HG03159 (cell line): Measurements from ENCODE around the gene SLCO1C1.
"Not testable (repeated sequence)": the region's sequence is repeated elsewhere in the genome, so short reads cannot be mapped to it uniquely, and the experiment has no call there.

Experiments used
- ATAC-seq: cut with Tn5 transposase; IDR thresholded peaks from one replicate; pipeline ENCODE4 v1.9.1; 2021; ENCODE audit warnings: mild to moderate bottlenecking, moderate library complexity; ENCODE audit not compliant: unreplicated experiment

SLCO1C1 gene

GRCh38 chr12:20695232-20695631 lies at the start of gene SLCO1C1:
Gene SLCO1C1, plus strand, starts transcription at chr12:20695332. Its CDS starts 4,245 bp downstream, at chr12:20699577.
- ATAC-seq, result no peak

DNA sequence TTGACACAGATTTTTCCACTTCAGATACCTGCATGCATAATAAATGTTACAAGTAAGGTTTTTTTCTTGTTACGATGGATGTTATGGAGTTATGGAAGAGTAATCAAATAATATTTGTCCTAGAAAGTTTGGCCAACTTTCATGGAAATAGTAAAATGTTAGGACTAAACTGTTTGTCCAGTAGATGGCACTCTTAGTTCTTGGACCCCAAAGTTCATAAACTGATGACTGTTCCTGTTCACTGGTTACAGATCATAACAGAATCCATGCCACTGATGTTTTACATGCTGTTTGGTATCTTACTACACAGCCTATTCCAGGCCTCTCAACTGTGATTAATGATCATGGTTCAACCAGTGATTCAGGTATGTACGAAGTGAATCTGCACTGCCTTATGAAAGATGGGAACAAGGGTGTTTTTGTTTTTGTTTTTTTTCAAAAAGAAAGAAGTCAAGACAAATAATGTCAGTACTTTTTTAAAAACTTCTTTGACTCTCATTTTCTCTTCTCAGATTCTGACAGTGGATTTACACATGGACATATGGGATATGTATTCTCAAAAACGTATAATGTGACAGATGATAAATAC lies 48.8 kb upstream of the SLCO1C1 start:
- no peak for ATAC-seq

- ATAC-seq, result no peak
Observed at GRCh38 chr12:20653871-20654270, 41.3 kb upstream of the SLCO1C1 start.

GRCh38 chr12:20656600-20656999 lies 38.5 kb upstream of the SLCO1C1 start:
- no peak for ATAC-seq

GRCh38 chr12:20657496-20657895 lies 37.6 kb upstream of the SLCO1C1 start:
- ATAC-seq, result no peak

DNA sequence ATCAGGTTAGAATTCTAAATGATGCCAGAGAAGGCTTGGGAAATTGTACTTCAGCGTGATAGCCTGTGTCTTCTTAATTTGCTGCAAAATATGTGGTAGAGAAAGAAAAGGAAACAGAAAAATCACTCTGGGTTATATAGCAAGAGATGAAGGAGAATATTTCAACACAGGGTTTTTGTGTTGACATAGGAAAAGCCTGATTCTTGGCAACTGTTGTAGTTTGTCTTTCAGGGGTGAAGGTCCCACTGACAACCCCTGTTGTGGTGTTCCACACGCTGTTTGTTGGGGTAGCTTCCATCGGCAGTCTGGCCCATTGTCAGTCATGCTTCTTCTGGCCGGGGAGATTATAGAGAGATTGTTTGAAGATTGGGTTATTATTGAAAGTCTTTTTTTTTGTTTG lies 13.8 kb upstream of the SLCO1C1 start:
- ATAC-seq, result no peak

DNA sequence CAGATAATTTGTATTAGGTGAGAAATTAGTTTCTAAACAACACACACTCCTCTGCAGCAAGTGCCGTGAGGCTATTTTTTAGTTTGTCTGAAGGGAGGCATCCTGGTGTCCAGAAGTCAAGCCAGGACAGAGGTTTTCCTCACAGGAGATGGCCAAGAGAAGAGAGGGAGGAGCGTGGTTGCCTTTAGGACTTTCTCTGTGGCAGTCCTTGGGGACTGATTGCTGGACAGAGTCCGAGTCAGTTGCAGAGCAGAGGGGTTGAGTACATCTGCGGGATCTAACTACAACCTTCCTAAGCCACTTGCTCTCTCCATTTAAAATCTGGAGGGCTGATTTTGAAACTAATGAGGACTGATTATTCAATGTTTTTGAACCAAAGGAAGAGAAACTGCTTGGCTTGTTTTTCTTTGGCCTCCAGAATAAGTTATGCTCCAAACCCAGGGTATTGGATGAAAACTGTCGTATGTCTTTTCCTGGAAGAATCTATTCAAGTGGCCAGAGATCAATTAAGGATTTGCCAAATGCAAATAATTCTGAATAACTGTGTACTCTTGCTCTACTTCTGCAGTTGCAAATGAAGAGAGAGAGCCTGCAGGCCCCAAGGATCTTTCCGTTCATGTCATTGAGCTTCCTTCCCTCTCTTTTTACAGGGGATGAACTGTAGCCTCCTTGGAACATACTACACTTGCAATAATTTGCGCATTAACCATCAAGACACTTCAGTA lies 1.2 kb downstream of the SLCO1C1 start:
- ATAC-seq, result no peak

GRCh38 chr12:20701106-20701505 lies 6.0 kb downstream of the SLCO1C1 start:
- ATAC-seq, result no peak

GRCh38 chr12:20704860-20705259 lies 9.7 kb downstream of the SLCO1C1 start:
- ATAC-seq, result no peak

- no peak for ATAC-seq
Observed at GRCh38 chr12:20711846-20712245, 16.7 kb downstream of the SLCO1C1 start.

DNA sequence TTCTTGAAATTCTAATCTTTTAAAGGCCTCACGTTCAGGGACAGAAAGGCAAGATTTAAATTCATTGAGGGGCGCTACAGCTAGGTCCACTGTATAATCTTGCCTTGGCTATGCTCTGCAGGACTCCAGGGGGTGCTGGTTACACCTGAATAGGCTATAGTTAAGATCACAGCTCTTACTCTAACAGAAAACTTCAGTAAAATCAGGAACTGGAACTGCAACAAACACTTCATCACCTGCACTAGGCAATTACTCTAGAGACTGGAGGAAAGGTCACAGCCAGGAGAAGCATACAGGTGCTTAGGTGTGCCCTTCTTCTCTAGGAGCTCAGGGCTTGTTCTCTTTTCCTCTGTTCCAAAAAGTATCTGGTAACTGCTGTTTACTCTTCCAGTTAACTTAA lies 20.9 kb downstream of the SLCO1C1 start:
- no peak for ATAC-seq

- ATAC-seq, result no peak
Observed at GRCh38 chr12:20716985-20717384, 21.9 kb downstream of the SLCO1C1 start.

DNA sequence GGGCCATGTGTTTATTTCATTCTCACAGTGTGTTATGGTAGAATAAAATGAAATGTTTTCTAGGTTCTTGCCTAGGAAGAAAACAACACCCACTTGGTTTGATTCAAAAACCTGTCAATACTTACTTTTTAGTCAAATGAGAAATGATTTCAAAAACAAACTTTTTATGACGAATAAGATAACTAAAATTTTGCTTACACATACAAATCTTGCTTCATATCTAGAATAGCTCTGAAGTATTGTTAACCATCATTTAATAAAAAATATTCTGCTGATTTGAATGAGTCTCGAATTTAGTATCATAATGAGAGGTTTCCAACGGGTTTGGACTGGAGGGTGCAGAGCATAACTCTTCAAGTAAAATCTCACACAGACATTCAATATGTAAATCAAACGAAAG lies 23.2 kb downstream of the SLCO1C1 start:
- no peak for ATAC-seq

DNA sequence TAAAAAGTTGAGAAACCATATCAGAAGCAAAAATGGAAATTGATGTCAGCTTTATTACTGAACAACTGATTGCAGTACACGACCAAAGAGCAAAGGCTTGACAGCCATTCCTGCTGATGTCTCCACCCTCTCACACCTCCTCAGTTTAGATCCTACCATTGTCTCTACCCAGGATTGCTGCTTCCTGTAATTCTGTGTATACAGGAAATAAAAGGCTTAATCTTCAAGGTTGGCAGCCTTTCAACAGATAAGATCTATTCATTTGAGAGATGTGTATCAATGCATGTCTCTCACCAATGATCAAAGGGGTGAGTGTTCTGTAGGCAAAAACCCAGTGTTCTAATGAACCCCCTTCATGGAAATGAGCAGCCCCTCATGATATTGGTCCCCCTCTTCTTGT lies 27.0 kb downstream of the SLCO1C1 start:
- ATAC-seq, result no peak

DNA sequence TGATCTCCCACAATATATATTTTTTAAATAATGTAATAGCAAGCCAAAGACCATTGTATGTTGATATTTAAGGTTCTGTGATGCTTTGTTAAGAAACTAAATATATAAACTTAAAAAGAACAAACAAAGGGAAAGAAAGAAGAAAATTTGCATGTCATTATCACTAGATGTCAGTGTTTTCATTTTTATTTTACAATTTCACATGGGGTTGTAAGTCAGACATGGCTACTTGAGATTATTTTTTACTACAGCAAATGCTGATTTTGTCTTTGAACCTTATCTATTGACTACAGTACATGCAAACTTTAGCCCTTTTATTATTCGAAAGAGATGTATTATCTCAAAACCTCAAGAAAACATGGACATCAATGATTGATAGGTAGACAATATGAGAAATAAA lies 36.1 kb downstream of the SLCO1C1 start:
- no peak for ATAC-seq

GRCh38 chr12:20740972-20741371 lies 45.8 kb downstream of the SLCO1C1 start:
- no peak for ATAC-seq

- ATAC-seq, result no peak
Observed at GRCh38 chr12:20748198-20748597, 53.1 kb downstream of the SLCO1C1 start.

GRCh38 chr12:20751046-20751445 lies 55.9 kb downstream of the SLCO1C1 start:
- no peak for ATAC-seq

- no peak for ATAC-seq
Observed at GRCh38 chr12:20777420-20777819, 82.3 kb downstream of the SLCO1C1 start.

- ATAC-seq, result no peak
Observed at GRCh38 chr12:20778969-20779368, 83.8 kb downstream of the SLCO1C1 start.

DNA sequence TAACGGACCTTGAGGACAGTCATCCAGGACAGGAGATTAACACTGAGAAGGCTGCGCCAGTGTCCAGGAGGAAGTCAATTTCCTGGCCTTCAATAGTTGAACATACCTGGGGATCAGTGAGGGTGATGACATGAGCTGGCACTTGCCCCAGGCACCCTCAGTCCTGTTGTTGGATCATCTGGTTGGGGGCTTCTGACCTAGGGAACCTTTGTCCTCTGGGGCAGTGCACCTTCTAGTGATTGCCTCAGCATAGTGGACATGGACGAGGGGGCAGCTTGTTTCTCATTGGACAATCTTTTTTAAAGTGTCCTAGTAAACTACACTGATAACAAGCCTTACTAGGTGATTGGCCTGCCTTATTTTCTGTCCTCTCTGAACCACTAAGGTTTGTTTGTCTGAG lies 84.8 kb downstream of the SLCO1C1 start:
- ATAC-seq, result not testable (repeated sequence)

- ATAC-seq, result not testable (repeated sequence)
Observed at GRCh38 chr12:20783796-20784357, 88.7 kb downstream of the SLCO1C1 start.
